Calu3 (cell line): ENCODE measurements around the gene CPA2. TPM values are rescaled to one million over a fixed set of nuclear protein-coding genes. Genes with fewer than 3 reads are reported as not detected.
"Not testable (repeated sequence)": the region's sequence is repeated elsewhere in the genome, so short reads cannot be mapped to it uniquely, and the experiment has no call there.

Experiments used
- BruUV-seq: library from RNA; stranded (reverse); fragments of 400-500 nt; replicated peaks from 2 replicates; lab custom pipeline; 2021; lab: Mats Ljungman, UMichigan
- CTCF ChIA-PET: fragments of 300-600 bp; sonication (Branson Sonifier 250); formaldehyde crosslinking; loops from one replicate; lab custom pipeline; 2022; ENCODE audit warnings: antibody characterized with exemption; lab: Charles Lee
- DNase-seq: peaks from one replicate; pipeline ENCODE4 v3.0.0; 2022
- H3K27ac Mint-ChIP-seq: one replicate; pipeline ENCODE4 v1.8.0; 2022; ENCODE audit warnings: mixed read lengths; ENCODE audit not compliant: unreplicated experiment
- H3K27me3 Mint-ChIP-seq: one replicate; pipeline ENCODE4 v1.8.0; 2022; ENCODE audit warnings: mixed read lengths; ENCODE audit not compliant: unreplicated experiment
- H3K36me3 Mint-ChIP-seq: one replicate; pipeline ENCODE4 v1.8.0; 2022; ENCODE audit warnings: mild to moderate bottlenecking, moderate library complexity, mixed read lengths; ENCODE audit not compliant: insufficient read depth, unreplicated experiment
- H3K4me1 Mint-ChIP-seq: one replicate; pipeline ENCODE4 v1.8.0; 2022; ENCODE audit warnings: mild to moderate bottlenecking, low read depth, mixed read lengths; ENCODE audit not compliant: unreplicated experiment
- H3K4me3 Mint-ChIP-seq: one replicate; pipeline ENCODE4 v1.8.0; 2022; ENCODE audit warnings: mild to moderate bottlenecking, low read depth, moderate library complexity, mixed read lengths; ENCODE audit not compliant: unreplicated experiment
- H3K9me3 Mint-ChIP-seq: one replicate; pipeline ENCODE4 v1.8.0; 2022; ENCODE audit warnings: low read depth, mixed read lengths; ENCODE audit not compliant: unreplicated experiment
- CTCF ChIP-seq: fragments of 200-600 bp; IDR thresholded peaks from one replicate; pipeline ENCODE4 v1.8.0; 2022; ENCODE audit warnings: antibody characterized with exemption; ENCODE audit not compliant: unreplicated experiment
- intact Hi-C: fragments of 100-400 bp; cut with micrococcal nuclease; formaldehyde crosslinking; loops from one replicate; pipeline ENCODE4 v1.10.0; 2022; ENCODE audit not compliant: unreplicated experiment
- total RNA-seq: library from RNA; stranded (reverse); gene quantifications from 2 replicates; pipeline ENCODE4 v1.2.3, GENCODE V29; 2022

Gene CPA2
- total RNA-seq, 1 experiment from 2014 or later: not detected

GRCh38 chr7:130228840-130229502 is 37.7 kb upstream of the CPA2 start:
- Mint-ChIP-seq H3K27me3 (peaks cover 10% of the 10 kb centered on the region), H3K9me3 (no peaks in the 10 kb centered on the region), H3K36me3 (peaks cover under 1% of the 10 kb centered on the region), H3K4me1 (no peaks in the 10 kb centered on the region), H3K27ac (no peak overlapping the region), H3K4me3 (no peak overlapping the region)
- BruUV-seq: no TSS peak
- no peak for DNase-seq
- intact Hi-C loops: no loop called here
- CTCF ChIA-PET: no interaction called here
- no peak for TF ChIP-seq CTCF

GRCh38 chr7:130229981-130230380 is 36.7 kb upstream of the CPA2 start:
- H3K9me3 Mint-ChIP-seq, BruUV-seq, H3K36me3 Mint-ChIP-seq, H3K4me3 Mint-ChIP-seq, H3K4me1 Mint-ChIP-seq, CTCF ChIA-PET, DNase-seq, H3K27ac Mint-ChIP-seq, intact Hi-C loops: not testable (repeated sequence)
- H3K27me3 Mint-ChIP-seq: peaks cover 10% of the 10 kb centered on the region

GRCh38 chr7:130231792-130232191 is 34.9 kb upstream of the CPA2 start:
- no peaks in the 10 kb centered on the region for H3K36me3 Mint-ChIP-seq
- no peak overlapping the region for H3K4me3 Mint-ChIP-seq
- peaks cover 10% of the 10 kb centered on the region for H3K27me3 Mint-ChIP-seq
- CTCF ChIA-PET: no interaction called here
- no peak for TF ChIP-seq CTCF
- intact Hi-C loops: no loop called here
- no peaks in the 10 kb centered on the region for H3K9me3 Mint-ChIP-seq
- DNase-seq: no peak
- H3K27ac Mint-ChIP-seq: no peak overlapping the region
- H3K4me1 Mint-ChIP-seq: no peaks in the 10 kb centered on the region
- BruUV-seq: no TSS peak

- H3K36me3 Mint-ChIP-seq: no peaks in the 10 kb centered on the region
- intact Hi-C loops: no loop called here
- CTCF ChIA-PET: no interaction called here
- BruUV-seq: no TSS peak
- TF ChIP-seq CTCF: no peak
- H3K4me3 Mint-ChIP-seq: no peak overlapping the region
- DNase-seq: no peak
- peaks cover 10% of the 10 kb centered on the region for H3K27me3 Mint-ChIP-seq
- H3K9me3 Mint-ChIP-seq: no peaks in the 10 kb centered on the region
- no peaks in the 10 kb centered on the region for H3K4me1 Mint-ChIP-seq
- no peak overlapping the region for H3K27ac Mint-ChIP-seq
These were observed 34.5 kb upstream of the CPA2 start for GRCh38 chr7:130232209-130232608.

- no peak for TF ChIP-seq CTCF
- peaks cover 10% of the 10 kb centered on the region for H3K27me3 Mint-ChIP-seq
- no peaks in the 10 kb centered on the region for H3K4me1 Mint-ChIP-seq
- DNase-seq: no peak
- BruUV-seq: no TSS peak
- no peak overlapping the region for H3K4me3 Mint-ChIP-seq
- intact Hi-C loops: no loop called here
- no peaks in the 10 kb centered on the region for H3K36me3 Mint-ChIP-seq
- no peak overlapping the region for H3K27ac Mint-ChIP-seq
- H3K9me3 Mint-ChIP-seq: no peaks in the 10 kb centered on the region
- CTCF ChIA-PET: no interaction called here
These were observed 32.6 kb upstream of the CPA2 start for GRCh38 chr7:130234078-130234477.

- CTCF ChIA-PET, H3K27ac Mint-ChIP-seq, H3K27me3 Mint-ChIP-seq, H3K9me3 Mint-ChIP-seq, H3K36me3 Mint-ChIP-seq, intact Hi-C loops, DNase-seq, H3K4me3 Mint-ChIP-seq, BruUV-seq, H3K4me1 Mint-ChIP-seq: not testable (repeated sequence)
These were observed 30.3 kb upstream of the CPA2 start for GRCh38 chr7:130236361-130236760.
